ENCODE data around the gene FBXO9.

FBXO9 gene

GRCh38 chr6:53115113-53115512 is 49.9 kb downstream of the FBXO9 start:
- TF ChIP-seq CTCF (IDR thresholded peaks at IDR 0.05) (no peak), ZFX (IDR thresholded peaks at IDR 0.05; ENCODE audit: borderline replicate concordance) (no peak)
- H3K27ac ChIP-seq, result no peak overlapping the region

GRCh38 chr6:53115741-53116140 is 50.5 kb downstream of the FBXO9 start:
- TF ChIP-seq ZFX (IDR thresholded peaks at IDR 0.05; ENCODE audit: borderline replicate concordance), result no peak
- no peak for TF ChIP-seq CTCF (IDR thresholded peaks at IDR 0.05)
- H3K27ac ChIP-seq, result no peak overlapping the region

- no peak overlapping the region for H3K27ac ChIP-seq
- TF ChIP-seq ZFX (IDR thresholded peaks at IDR 0.05; ENCODE audit: borderline replicate concordance) (no peak), CTCF (IDR thresholded peaks at IDR 0.05) (no peak)
Measured at GRCh38 chr6:53119349-53119748, 54.1 kb downstream of the FBXO9 start.

GRCh38 chr6:53119772-53120409 is 54.7 kb downstream of the FBXO9 start:
- H3K27ac ChIP-seq, result no peak overlapping the region

GRCh38 chr6:53124131-53124800 is 59.1 kb downstream of the FBXO9 start:
- H3K27ac ChIP-seq, result no peak overlapping the region

More at GRCh38 chr6:53119772-53120409, 54.7 kb downstream of the FBXO9 start:
- no peak for TF ChIP-seq ZFX (IDR thresholded peaks at IDR 0.05; ENCODE audit: borderline replicate concordance)
- no peak for TF ChIP-seq CTCF (IDR thresholded peaks at IDR 0.05)

GRCh38 chr6:53125276-53125675 is 60.1 kb downstream of the FBXO9 start:
- no peak overlapping the region for H3K27ac ChIP-seq
- no peak for TF ChIP-seq CTCF (IDR thresholded peaks at IDR 0.05)
- TF ChIP-seq ZFX (IDR thresholded peaks at IDR 0.05; ENCODE audit: borderline replicate concordance), result no peak

More at GRCh38 chr6:53124131-53124800, 59.1 kb downstream of the FBXO9 start:
- no peak for TF ChIP-seq ZFX (IDR thresholded peaks at IDR 0.05; ENCODE audit: borderline replicate concordance)
- no peak for TF ChIP-seq CTCF (IDR thresholded peaks at IDR 0.05)

- TF ChIP-seq ZFX (IDR thresholded peaks at IDR 0.05; ENCODE audit: borderline replicate concordance) (no peak), CTCF (IDR thresholded peaks at IDR 0.05) (no peak)
- H3K27ac ChIP-seq, result no peak overlapping the region
Measured at GRCh38 chr6:53128842-53129241, 63.6 kb downstream of the FBXO9 start.

All from 22Rv1 (cell line).